Endothelial cell (in vitro differentiated cells): ENCODE results near the gene TEX30. TPM values are rescaled to one million over a fixed set of nuclear protein-coding genes. Genes with fewer than 3 reads are reported as not detected.

Source experiments
- DNase-seq: peaks from one replicate; pipeline ENCODE4 v3.0.0; 2021; ENCODE audit warnings: low spot score
- H3K27ac Mint-ChIP-seq: one replicate; pipeline ENCODE4 v1.8.0; 2021; ENCODE audit warnings: mixed read lengths, inconsistent platforms; ENCODE audit not compliant: unreplicated experiment
- H3K27me3 Mint-ChIP-seq: one replicate; pipeline ENCODE4 v1.8.0; 2021; ENCODE audit warnings: mild to moderate bottlenecking, moderate library complexity, mixed read lengths, inconsistent platforms; ENCODE audit not compliant: unreplicated experiment
- H3K36me3 Mint-ChIP-seq: one replicate; pipeline ENCODE4 v1.8.0; 2021; ENCODE audit warnings: mild to moderate bottlenecking, low read depth, mixed read lengths, inconsistent platforms; ENCODE audit not compliant: unreplicated experiment
- H3K4me1 Mint-ChIP-seq: one replicate; pipeline ENCODE4 v1.8.0; 2021; ENCODE audit warnings: mild to moderate bottlenecking, mixed read lengths, inconsistent platforms; ENCODE audit not compliant: unreplicated experiment
- H3K4me3 Mint-ChIP-seq: one replicate; pipeline ENCODE4 v1.8.0; 2021; ENCODE audit warnings: mild to moderate bottlenecking, mixed read lengths, inconsistent platforms; ENCODE audit not compliant: unreplicated experiment
- H3K9me3 Mint-ChIP-seq: one replicate; pipeline ENCODE4 v1.8.0; 2021; ENCODE audit warnings: mixed read lengths, inconsistent platforms; ENCODE audit not compliant: unreplicated experiment
- total RNA-seq: library from RNA; stranded (reverse); fragmentation: NEBNext Ultra II Directional; extraction: Animal tissue kit (Norgen Biotek cat#: 25700); gene quantifications from one replicate; pipeline ENCODE4 v1.2.1, GENCODE V29; 2021; ENCODE audit not compliant: unreplicated experiment
- TF ChIP-seq, protein P1 (sequence below): fragments of 200-600 bp; sonication (generic); IDR thresholded peaks from one replicate; pipeline ENCODE4 v1.5.0; 2021; ENCODE audit warnings: antibody characterized with exemption; ENCODE audit not compliant: unreplicated experiment

TEX30 gene
- total RNA-seq, 1 donor from 2014 or later: 10.5 TPM

DNA sequence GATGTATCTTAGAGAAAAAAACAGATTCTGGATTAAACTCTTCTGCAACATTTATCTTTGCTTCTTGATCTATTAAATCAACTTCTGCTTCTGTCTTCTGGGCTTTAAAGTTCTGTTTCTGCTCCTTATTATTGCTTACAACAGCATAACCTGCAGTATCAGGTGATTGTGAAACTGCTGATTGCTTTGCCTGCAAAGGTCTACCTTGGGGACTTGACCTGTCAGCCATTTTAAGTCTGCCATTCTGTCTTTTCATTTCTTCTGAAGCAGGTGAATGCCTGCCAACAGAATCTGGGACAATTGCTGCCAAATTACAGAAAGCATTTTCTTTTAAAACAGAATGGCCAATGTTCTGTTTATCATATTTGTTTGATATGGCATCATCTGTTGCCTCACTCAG lies 31.1 kb downstream of the TEX30 start:
- no peaks in the 10 kb centered on the region for H3K4me1 Mint-ChIP-seq
- no peaks in the 10 kb centered on the region for H3K27me3 Mint-ChIP-seq
- H3K9me3 Mint-ChIP-seq: no peaks in the 10 kb centered on the region
- no peak for DNase-seq
- H3K36me3 Mint-ChIP-seq: no peaks in the 10 kb centered on the region
- TF ChIP-seq, protein P1, sequence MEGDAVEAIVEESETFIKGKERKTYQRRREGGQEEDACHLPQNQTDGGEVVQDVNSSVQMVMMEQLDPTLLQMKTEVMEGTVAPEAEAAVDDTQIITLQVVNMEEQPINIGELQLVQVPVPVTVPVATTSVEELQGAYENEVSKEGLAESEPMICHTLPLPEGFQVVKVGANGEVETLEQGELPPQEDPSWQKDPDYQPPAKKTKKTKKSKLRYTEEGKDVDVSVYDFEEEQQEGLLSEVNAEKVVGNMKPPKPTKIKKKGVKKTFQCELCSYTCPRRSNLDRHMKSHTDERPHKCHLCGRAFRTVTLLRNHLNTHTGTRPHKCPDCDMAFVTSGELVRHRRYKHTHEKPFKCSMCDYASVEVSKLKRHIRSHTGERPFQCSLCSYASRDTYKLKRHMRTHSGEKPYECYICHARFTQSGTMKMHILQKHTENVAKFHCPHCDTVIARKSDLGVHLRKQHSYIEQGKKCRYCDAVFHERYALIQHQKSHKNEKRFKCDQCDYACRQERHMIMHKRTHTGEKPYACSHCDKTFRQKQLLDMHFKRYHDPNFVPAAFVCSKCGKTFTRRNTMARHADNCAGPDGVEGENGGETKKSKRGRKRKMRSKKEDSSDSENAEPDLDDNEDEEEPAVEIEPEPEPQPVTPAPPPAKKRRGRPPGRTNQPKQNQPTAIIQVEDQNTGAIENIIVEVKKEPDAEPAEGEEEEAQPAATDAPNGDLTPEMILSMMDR: no peak
- H3K27ac Mint-ChIP-seq: no peak overlapping the region
- no peak overlapping the region for H3K4me3 Mint-ChIP-seq

DNA sequence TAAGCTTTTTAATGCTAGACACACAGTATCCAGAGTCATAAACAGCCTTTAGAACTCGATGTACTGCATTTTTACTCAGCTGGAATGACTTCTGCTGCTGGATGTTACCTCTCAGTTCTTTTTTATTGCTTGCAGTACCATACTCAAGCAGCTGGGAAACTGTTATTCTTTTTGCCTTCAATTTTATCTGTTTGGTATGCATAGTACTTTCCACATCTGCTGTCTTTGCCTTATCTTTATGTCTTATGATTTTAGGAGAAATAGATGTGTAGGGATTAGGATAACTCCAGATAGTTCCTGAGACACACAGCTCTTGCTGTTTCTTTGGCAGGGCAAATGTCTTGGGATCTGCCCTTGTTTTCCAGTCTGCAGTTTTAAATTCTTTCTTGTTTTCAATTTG lies 31.5 kb downstream of the TEX30 start:
- H3K4me3 Mint-ChIP-seq: no peak overlapping the region
- no peaks in the 10 kb centered on the region for H3K9me3 Mint-ChIP-seq
- no peak for DNase-seq
- no peak overlapping the region for H3K27ac Mint-ChIP-seq
- H3K36me3 Mint-ChIP-seq: no peaks in the 10 kb centered on the region
- no peaks in the 10 kb centered on the region for H3K4me1 Mint-ChIP-seq
- TF ChIP-seq, protein P1: no peak
- no peaks in the 10 kb centered on the region for H3K27me3 Mint-ChIP-seq

DNA sequence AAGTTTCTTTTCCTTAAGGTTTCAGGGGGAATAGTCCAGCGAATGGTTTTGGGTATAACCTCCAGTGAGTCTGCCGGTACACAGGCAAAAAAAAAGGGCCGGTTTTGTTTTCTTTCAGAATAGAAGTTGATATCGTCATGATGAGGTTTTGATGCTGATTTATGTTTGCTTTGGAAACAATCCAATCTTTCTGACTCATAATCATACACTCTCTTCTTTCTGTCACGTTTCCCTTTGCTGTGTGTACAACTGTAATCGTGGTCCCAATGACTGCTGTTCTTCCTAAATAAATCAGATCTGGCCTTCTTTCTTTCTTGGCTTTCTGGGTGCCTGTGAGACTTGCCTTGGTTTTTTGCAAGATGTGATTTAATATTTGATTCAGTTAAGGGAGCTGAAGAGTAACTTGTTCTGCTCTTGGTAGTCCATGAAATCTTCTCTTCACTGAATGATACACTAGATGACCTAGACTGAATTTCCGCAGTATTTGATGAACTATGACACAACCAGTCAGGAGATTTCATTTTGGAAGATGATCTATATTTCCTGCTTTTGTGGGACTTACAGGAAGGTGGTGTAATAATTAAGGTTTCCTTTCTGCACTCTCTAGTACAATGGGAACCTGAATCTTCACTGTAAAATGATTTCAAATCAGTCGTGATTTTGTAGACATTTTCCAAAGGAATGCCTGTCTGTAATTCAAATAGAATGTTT lies 43.9 kb downstream of the TEX30 start:
- no peaks in the 10 kb centered on the region for H3K27me3 Mint-ChIP-seq
- H3K4me1 Mint-ChIP-seq: peaks cover 3% of the 10 kb centered on the region
- H3K27ac Mint-ChIP-seq: no peak overlapping the region
- DNase-seq: no peak
- no peaks in the 10 kb centered on the region for H3K36me3 Mint-ChIP-seq
- TF ChIP-seq, protein P1: no peak
- H3K9me3 Mint-ChIP-seq: no peaks in the 10 kb centered on the region
- H3K4me3 Mint-ChIP-seq: no peak overlapping the region

DNA sequence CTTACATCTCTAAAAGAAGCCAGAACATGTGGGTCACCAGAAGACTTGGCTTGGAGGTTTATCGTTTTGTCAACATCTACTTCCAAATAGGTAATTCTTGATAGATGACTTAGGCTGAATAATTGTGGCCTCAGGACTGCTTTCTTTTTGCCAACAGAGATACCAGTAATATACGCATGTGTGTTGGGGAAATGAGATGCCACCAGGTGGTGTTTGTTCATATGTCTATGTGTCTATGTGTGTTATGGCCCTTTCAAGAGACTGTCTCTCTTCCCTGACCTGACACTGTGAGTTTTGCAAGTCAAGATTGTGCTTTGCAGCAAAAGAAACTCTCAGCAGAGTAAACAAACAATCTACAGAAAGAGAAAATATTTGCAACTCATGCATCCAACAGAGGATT lies 47.2 kb downstream of the TEX30 start:
- Mint-ChIP-seq H3K9me3 (no peaks in the 10 kb centered on the region), H3K4me3 (no peak overlapping the region)

DNA sequence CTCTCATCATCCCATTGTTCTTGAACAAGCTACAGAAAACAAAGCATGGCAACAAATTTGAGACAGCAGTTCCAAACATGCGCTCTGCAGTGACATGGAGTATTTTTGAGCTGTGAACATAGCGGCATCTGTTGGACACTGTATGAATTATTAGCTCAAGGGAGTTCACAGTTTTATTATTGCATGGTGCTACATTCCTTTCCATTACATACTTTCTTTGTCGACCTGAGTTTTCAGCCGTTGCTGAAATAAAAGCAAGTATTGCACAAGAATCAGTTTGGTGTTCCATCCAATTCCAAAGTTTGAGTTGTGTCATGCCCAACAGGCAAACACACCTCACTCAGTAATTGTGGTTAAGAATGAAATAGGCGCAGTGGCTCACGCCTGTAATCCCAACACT lies 48.7 kb downstream of the TEX30 start:
- Mint-ChIP-seq H3K27me3 (no peaks in the 10 kb centered on the region), H3K4me1 (peaks cover 3% of the 10 kb centered on the region), H3K9me3 (no peaks in the 10 kb centered on the region), H3K36me3 (no peaks in the 10 kb centered on the region), H3K4me3 (no peak overlapping the region), H3K27ac (no peak overlapping the region)
- TF ChIP-seq, protein P1: no peak
- no peak for DNase-seq

More for the DNA sequence above, 47.2 kb downstream of the TEX30 start:
- H3K36me3 Mint-ChIP-seq: no peaks in the 10 kb centered on the region
- TF ChIP-seq, protein P1: no peak
- DNase-seq: no peak
- H3K27me3 Mint-ChIP-seq: no peaks in the 10 kb centered on the region
- peaks cover 3% of the 10 kb centered on the region for H3K4me1 Mint-ChIP-seq
- H3K27ac Mint-ChIP-seq: no peak overlapping the region
